Muscle of leg (tissue), 11 donors: ENCODE measurements around the gene SIL1. TPM values are rescaled to one million over a fixed set of nuclear protein-coding genes. Genes with fewer than 3 reads are reported as not detected.
"Not testable (repeated sequence)": the region's sequence is repeated elsewhere in the genome, so short reads cannot be mapped to it uniquely, and the experiment has no call there.

ENCODE experiments used
- DNase-seq: peaks from one replicate; pipeline ENCODE4 v3.0.0; 2013
- H3K27ac ChIP-seq: one replicate; pipeline ENCODE4 v1.5.1; 2013; ENCODE audit warnings: mild to moderate bottlenecking, low read length, control low read depth
- H3K27me3 ChIP-seq: one replicate; pipeline ENCODE4 v1.6.1; 2013; ENCODE audit warnings: low read length; ENCODE audit not compliant: control insufficient read depth, insufficient read depth
- H3K36me3 ChIP-seq: one replicate; pipeline ENCODE4 v1.6.1; 2013; ENCODE audit warnings: low read length; ENCODE audit not compliant: control insufficient read depth, insufficient read depth
- H3K4me1 ChIP-seq: one replicate; pipeline ENCODE4 v1.6.1; 2013; ENCODE audit warnings: low read length; ENCODE audit not compliant: control insufficient read depth, insufficient read depth
- H3K4me3 ChIP-seq: one replicate; pipeline ENCODE4 v1.5.1; 2013; ENCODE audit warnings: low read length, control low read depth
- H3K9me3 ChIP-seq: replicated peaks from 2 replicates; pipeline ENCODE4 v1.6.1; 2013; ENCODE audit warnings: low read depth, low read length; ENCODE audit not compliant: control insufficient read depth
- WGBS: methylation state at CpG from one replicate; pipeline ENCODE4 v1.1.5; 2013; ENCODE audit warnings: missing lambda C conversion rate; ENCODE audit not compliant: insufficient coverage; 5-methylcytosine and 5-hydroxymethylcytosine counted together
- polyA plus RNA-seq, 8 donors: library from polyadenylated mRNA; unstranded; fragments of 120-200 nt; gene quantifications; one replicate each; pipeline versions ENCODE4 v1.2.1 to v1.2.3, GENCODE V29; 2013; ENCODE audit warnings: inconsistent platforms in 1 of 8, low replicate concordance in 1 of 8; ENCODE audit not compliant: insufficient read length in 8 of 8, insufficient read depth in 1 of 8
- total RNA-seq: library from RNA; stranded (reverse); fragments of 120-200 nt; gene quantifications from one replicate; pipeline ENCODE4 v1.2.4, GENCODE V29; 2013

SIL1 gene
- total and polyA plus RNA-seq, 9 donors = 20.0 to 34.7 (median 26.4) TPM

DNA sequence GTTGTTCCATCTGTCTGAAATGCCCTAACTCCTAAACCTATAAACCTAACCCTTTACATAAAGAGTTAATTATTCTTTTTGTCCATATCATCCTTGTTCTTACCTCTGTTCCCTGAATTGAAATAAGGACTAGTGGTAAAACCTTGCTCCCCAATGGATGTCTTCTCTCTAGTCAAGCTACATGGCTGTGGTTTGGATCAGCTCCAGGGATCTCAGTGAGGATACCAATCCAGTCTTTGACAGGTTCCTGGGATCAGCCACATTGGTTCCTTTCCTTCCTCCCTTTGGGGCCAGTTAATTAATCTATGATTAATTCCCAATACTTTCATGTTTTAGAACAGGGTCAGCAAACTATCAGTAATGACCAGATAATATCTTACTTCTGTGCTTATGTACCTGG, 151.6 kb downstream of the SIL1 start:
- H3K4me1 ChIP-seq = peaks cover 4% of the 10 kb centered on the region

DNA sequence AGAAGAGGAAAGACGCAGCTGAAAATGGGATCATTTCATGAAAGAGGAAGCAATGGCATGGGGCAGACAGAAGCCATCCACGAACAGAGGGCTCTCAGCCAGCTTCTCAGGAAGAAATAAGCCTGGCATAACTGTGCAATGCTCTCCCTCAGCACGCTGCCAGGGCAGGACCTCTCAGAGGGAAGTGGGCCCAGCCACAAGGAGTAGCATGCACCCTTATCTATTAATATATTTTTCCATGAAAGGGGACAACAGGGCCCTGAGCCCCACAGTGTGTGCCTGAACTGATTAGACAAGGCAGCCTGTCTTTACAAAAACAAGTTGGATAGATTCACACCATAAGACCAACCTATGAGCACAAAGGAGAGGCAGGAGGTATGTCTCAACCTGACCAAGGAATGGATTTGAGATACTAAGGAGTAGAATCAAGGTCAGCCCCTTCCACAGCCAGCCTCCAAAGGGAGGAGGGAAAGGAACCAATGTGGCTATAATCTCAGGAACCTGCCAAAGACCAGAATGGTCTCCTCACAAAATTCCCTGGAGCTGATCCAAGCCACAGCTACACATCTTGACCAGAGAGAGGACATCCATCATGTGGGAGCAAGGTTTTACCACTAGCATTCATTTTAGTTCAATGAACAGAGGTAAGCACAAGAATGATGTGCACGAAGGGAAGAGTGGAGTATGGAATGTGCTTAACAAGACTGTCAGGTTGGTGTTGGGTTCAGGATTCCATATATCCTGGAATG, 154.8 kb downstream of the SIL1 start:
- no peaks in the 10 kb centered on the region for H3K27me3 ChIP-seq
- no peak overlapping the region for H3K4me3 ChIP-seq
- H3K4me1 ChIP-seq = no peaks in the 10 kb centered on the region
- H3K27ac ChIP-seq = no peak overlapping the region
- WGBS = 85% methylated on average over 4 of the region's 4 CpGs
- no peak for DNase-seq
- no peaks in the 10 kb centered on the region for H3K36me3 ChIP-seq
- H3K9me3 ChIP-seq = no peaks in the 10 kb centered on the region

More for the DNA sequence above, 151.6 kb downstream of the SIL1 start:
- H3K27me3 ChIP-seq = no peaks in the 10 kb centered on the region
- H3K4me3 ChIP-seq = no peak overlapping the region
- H3K36me3 ChIP-seq = peaks cover 4% of the 10 kb centered on the region
- no peak overlapping the region for H3K27ac ChIP-seq
- no peaks in the 10 kb centered on the region for H3K9me3 ChIP-seq
- no peak for DNase-seq

DNA sequence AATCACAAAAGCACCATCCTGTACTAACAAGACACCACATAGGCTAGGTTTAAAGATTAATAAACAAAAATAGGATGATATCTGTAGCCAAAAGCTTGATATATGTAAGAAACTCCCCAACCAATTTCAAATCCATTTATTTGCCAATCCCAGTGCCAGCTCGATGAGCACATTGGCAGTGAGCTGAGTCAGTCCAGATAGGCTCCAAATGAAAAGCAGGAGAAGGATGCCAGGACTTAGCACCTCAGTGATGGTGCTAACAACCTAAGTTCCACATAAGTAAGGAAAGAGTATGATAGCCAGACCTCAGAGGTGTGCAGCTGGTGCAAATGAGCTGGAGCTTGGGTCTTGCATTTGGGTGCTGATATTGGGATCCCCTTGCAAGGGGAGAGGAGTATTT, 158.1 kb downstream of the SIL1 start:
- Histone ChIP-seq H3K4me3 (no peak overlapping the region), H3K9me3 (peaks cover 3% of the 10 kb centered on the region), H3K27me3 (no peaks in the 10 kb centered on the region), H3K27ac (no peak overlapping the region), H3K4me1 (no peaks in the 10 kb centered on the region), H3K36me3 (no peaks in the 10 kb centered on the region)
- no CpG with 5 or more reads among the region's 1 CpG for WGBS
- DNase-seq = no peak

GRCh38 chr5:139038613-139039305, 159.4 kb downstream of the SIL1 start:
- no CpG with 5 or more reads among the region's 7 CpGs for WGBS

DNA sequence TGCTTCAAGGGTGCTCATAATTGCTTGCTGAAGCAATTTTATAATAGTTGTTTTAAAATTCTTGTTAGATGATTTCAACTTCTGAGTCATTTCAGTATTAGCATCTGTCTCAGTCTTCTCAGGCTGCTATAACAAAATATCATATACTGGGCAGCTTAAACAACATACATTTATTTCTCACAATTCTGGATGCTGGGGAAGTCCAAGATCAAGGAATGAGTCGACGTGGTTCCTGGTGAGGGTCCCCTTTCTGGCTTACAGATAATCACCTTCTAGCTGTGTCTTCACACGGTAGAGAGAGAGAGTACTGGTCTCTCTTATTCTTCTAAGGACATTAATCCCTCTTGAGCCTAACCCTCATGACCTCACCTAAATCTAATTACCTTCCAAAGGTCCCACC, 160.4 kb downstream of the SIL1 start:
- Histone ChIP-seq H3K36me3 (no peaks in the 10 kb centered on the region), H3K4me3 (no peak overlapping the region), H3K27me3 (no peaks in the 10 kb centered on the region), H3K9me3 (peaks cover 3% of the 10 kb centered on the region), H3K27ac (no peak overlapping the region), H3K4me1 (no peaks in the 10 kb centered on the region)
- no CpG with 5 or more reads among the region's 3 CpGs for WGBS
- DNase-seq = no peak

More at GRCh38 chr5:139038613-139039305, 159.4 kb downstream of the SIL1 start:
- Histone ChIP-seq H3K27ac (no peak overlapping the region), H3K36me3 (no peaks in the 10 kb centered on the region), H3K4me1 (no peaks in the 10 kb centered on the region), H3K27me3 (no peaks in the 10 kb centered on the region), H3K9me3 (peaks cover 3% of the 10 kb centered on the region), H3K4me3 (no peak overlapping the region)
- DNase-seq = no peak

DNA sequence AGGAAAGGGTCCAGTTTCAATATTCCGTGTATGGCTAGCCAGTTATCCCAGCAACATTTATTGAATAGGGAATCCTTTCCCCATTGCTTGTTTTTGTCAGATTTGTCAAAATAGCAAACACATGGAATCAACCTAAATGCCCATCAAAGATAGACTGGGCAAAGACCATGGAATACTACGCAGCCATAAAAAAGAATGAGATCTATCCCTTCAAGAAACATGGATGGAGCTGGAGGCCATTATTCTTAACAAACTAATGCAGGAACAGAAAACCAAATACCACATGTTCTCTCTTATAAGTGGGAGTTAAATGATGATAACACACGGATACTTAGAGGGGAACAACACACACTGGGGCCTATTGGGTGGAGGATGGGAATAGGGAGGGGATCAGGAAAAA, 161.8 kb downstream of the SIL1 start:
- H3K27me3 ChIP-seq, H3K27ac ChIP-seq, H3K4me1 ChIP-seq, H3K9me3 ChIP-seq, DNase-seq, H3K4me3 ChIP-seq, H3K36me3 ChIP-seq: not testable (repeated sequence)
- WGBS = no CpG with 5 or more reads among the region's 3 CpGs

GRCh38 chr5:139027150-139027549, 171.0 kb downstream of the SIL1 start:
- Histone ChIP-seq H3K4me1 (peaks cover 9% of the 10 kb centered on the region), H3K9me3 (no peaks in the 10 kb centered on the region), H3K4me3 (no peak overlapping the region), H3K36me3 (peaks cover 3% of the 10 kb centered on the region), H3K27ac (no peak overlapping the region), H3K27me3 (no peaks in the 10 kb centered on the region)
- no peak for DNase-seq
- WGBS = no CpG with 5 or more reads among the region's 2 CpGs

GRCh38 chr5:139025651-139026050, 172.5 kb downstream of the SIL1 start:
- no peaks in the 10 kb centered on the region for H3K9me3 ChIP-seq
- no peak overlapping the region for H3K4me3 ChIP-seq
- no peak for DNase-seq
- H3K27me3 ChIP-seq = no peaks in the 10 kb centered on the region
- H3K4me1 ChIP-seq = peaks cover 9% of the 10 kb centered on the region
- 75% methylated on average over 2 of the region's 2 CpGs for WGBS
- H3K36me3 ChIP-seq = peaks cover 7% of the 10 kb centered on the region
- H3K27ac ChIP-seq = no peak overlapping the region

DNA sequence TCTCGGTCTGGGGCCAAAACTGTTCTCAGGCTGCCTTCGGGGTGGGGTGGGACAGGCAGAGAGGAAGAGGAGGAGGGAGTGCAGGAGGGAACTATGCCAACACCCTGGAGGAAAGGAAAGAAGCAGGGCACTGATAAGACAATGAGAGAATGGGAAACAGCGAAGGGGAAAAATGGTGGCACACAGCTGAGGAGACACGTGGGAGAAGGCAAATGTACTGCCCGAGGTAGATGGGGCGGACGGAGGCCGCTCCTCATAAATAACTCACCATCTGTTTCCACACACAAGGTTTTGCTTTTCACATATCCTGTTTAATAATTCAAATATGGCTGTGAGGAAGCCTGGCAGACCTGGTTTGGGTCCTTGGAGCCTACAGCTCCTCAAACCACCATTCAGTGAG, 174.9 kb downstream of the SIL1 start:
- 84% methylated on average over 3 of the region's 8 CpGs for WGBS
- peak; percentile 4 for DNase-seq
- H3K9me3 ChIP-seq = no peaks in the 10 kb centered on the region
- H3K27me3 ChIP-seq = no peaks in the 10 kb centered on the region
- H3K4me3 ChIP-seq = no peak overlapping the region
- peaks cover 9% of the 10 kb centered on the region for H3K4me1 ChIP-seq
- peaks cover 19% of the 10 kb centered on the region for H3K36me3 ChIP-seq
- peak overlapping the region; percentile 10 for H3K27ac ChIP-seq

DNA sequence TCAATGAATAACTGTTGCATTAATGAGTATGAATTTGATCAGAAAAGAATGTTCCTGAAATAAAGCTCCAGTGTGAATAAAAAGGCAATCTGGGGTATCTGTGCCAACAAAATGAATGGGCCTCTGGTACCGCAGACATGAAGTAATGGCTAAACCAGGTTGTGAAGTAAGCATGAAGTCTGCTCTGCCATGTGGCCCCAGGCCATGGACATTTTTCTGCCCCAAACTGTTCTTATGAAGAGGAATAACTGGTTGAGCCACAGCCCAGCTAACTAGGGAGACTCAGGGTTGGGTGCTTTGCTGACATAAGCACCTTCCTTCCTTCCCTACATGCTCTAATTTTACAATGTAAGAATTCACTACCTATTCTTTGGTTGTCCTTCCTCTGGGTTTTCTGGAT, 175.6 kb downstream of the SIL1 start:
- Histone ChIP-seq H3K4me3 (no peak overlapping the region), H3K27me3 (no peaks in the 10 kb centered on the region), H3K4me1 (peaks cover 9% of the 10 kb centered on the region), H3K36me3 (peaks cover 21% of the 10 kb centered on the region), H3K27ac (no peak overlapping the region), H3K9me3 (no peaks in the 10 kb centered on the region)
- peak; percentile 60 for DNase-seq
- WGBS = 75% methylated on average over 1 of the region's 1 CpG
